ENCODE measurements around the gene TXNDC2. TPM values are rescaled to one million over a fixed set of nuclear protein-coding genes. Genes with fewer than 3 reads are reported as not detected.
"Not testable (repeated sequence)": the region's sequence is repeated elsewhere in the genome, so short reads cannot be mapped to it uniquely, and the experiment has no call there.

Gene TXNDC2
- total RNA-seq, 1 experiment from 2014 or later, result not detected

DNA sequence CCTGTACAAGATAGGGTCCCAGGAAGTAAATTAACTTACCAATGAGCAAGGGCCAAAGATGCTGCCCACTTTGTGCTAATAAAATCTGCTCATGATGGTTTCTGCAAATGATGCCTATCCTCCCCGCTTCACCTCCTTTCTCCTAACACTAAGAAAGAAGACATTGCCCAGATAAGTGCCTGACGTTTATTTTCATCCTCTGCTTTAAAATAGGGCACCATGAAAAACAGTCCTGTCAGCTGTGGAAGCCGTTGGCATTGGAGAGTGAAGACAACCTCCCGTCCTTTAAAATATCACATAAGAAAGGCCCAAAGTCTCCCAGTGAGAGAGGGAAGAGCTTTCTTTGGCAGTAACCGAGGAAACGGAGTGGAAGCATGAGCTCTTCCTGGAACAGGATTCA lies 1.7 kb upstream of the TXNDC2 start:
- no peak for DNase-seq (ENCODE audit: low spot score)

DNA sequence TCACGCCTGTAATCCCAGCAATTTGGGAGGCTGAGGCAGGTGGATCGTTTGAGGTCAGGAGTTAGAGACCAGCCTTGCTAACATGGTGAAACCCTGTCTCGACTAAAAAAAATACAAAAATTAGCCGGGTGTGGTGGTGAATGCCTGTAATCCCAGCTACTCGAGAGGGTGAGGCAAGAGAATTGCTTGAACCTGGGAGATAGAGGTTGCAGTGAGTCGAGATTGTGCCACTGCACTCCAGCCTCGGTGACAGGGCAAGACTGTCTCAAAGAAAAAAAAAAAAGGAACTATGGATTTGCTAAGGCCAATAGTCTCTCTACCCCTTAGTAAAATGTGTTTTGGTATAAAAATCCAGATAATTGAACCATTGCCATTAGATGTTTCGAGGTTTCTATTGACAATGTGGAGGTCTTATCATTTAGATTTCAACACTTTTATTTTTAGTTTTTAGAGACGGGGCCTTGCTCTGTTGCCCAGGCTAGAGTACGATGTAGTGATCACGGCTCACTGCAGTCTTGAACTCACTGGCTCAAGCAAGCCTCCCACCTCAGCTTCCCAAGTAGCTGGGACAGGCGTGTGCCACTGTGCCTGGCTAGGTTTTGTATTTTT lies 1.1 kb upstream of the TXNDC2 start:
- DNase-seq (ENCODE audit: low spot score), result no peak

DNA sequence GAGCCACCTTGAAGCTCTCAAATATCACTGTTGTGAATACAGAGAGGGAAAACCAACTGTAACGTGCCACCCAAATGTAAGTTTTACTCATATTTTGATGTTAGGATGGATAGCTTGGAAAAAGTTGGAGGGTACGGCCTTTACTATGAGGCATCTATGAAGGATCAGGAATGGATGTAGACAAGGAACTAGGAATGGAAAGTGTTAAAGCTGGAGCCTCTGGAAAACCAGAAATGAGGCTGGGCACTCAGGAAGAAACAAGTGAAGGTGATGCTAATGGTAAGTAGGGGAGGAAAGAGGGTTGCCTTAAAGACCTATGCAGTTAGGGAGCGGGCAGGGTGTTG lies 204 bp downstream of the TXNDC2 start:
- no peak for DNase-seq (ENCODE audit: low spot score)

DNA sequence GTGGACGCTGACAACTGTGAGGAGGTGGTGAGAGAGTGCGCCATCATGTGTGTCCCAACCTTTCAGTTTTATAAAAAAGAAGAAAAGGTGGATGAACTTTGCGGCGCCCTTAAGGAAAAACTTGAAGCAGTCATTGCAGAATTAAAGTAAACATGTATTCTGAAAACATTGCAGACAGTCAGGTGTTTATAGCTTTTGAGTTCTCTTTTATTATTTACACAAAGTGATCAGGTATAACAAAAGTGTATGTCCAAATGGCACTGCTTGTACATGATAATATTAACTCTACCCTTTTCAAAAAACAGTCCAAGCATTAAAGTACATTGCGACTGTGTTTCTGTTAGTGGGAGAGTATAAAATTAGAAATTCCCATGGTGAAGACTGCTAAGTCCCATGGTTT lies 2.2 kb downstream of the TXNDC2 start:
- DNase-seq (ENCODE audit: low spot score), result no peak

DNA sequence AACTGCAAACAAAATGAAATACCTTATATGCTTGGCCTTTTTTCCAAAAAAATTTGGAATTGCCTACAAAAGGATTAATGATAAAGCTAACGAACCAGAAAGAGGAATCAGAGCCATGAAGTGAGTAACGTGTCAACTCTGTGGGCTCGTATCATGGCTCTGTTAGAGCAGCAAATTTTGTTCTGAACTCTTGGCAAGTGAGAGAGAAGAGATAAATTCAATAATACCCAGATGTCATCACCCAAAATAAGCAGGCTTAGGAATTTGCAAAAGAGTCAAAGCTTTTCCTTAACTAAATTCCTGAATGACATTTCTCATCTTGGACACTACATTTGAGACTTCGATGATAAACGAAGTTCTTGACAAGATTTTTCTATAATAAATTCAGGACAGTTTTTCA lies 4.4 kb downstream of the TXNDC2 start:
- no peak for DNase-seq (ENCODE audit: low spot score)

DNA sequence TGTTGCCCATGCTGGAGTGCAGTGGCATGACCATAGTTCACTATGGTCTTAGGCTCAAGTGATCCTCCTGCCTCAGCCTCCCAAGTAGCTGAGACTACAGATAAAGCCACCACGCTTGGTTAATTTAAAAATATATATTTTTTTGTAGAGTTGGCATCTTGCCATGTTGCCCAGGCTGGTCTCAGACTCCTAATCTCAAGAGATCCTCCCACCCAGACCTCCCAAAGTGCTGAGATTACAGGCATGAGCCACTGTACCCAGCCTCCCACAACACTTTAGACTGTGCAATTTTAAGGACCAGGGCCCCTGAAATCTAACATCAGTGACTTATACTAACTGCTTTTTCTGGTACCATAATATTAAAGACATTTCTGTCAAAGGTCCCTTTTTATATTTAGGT lies 5.2 kb downstream of the TXNDC2 start:
- DNase-seq (ENCODE audit: low spot score), result no peak

DNA sequence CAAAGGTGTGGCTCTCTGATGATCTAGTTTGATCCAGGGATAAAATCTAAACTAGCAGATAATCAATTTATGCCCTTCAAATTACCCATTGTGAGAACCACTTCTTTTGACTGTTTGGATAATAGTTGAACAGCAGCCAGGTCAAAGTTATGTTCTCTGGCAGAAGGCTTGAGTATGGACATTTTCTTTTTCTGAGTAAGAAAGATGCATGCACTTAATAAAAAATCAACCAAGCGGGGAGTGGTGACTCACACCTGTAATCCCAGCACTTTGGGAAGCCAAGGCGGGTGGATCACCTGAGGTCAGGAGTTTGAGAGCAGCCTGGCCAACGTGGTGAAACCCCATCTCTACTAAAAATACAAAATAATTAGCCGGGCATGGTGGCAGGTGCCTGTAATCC lies 5.7 kb downstream of the TXNDC2 start:
- not testable (repeated sequence) for DNase-seq (ENCODE audit: low spot score)

DNA sequence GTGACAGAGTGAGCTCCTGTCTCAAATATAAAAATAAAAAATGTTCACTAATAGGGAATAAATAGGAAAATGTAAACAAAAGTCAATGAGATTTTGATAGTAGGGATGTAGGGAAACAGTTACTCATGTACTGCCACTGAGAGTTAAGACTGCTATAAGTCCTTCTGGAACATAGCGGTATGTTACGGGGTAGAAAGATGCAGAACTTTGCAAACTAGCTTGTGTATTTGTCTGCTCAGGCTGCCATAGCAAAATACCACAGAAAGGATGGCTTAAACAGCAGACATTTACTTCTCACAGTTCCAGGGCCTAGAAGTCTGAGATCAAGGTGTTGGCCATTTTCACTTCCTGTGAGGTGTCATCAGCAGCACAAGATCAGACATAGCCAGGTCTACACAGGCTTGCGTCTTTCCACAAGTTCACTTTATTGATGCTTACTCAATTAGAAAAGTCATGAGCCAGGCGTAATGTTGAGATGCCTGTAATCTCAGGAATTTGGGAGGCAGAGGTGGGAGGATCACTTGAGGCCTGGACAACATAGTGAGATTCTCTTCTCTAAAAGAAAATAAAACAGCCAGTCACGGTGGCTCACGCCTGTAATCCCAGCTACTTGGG lies 8.8 kb downstream of the TXNDC2 start:
- no peak for DNase-seq (ENCODE audit: low spot score)

DNA sequence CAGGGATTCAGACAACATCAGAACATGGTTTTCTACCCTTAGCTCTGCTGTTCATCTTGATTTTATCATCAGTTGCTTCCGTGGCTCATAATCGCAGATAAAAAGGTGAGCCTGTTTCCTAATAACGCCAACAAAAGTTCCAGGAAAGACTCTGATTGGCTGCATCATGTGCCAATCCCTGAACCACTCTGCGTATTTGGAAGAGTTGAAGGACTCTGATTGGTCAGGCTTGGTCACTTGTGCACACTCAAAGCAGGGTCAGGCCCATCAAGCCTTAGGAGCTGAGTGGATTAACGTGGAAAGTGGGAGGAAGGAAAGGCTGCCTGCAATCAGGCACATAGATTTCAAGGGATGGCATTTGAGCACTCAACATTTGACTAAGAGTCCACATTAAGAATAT lies 11.4 kb downstream of the TXNDC2 start:
- DNase-seq (ENCODE audit: low spot score), result no peak

DNA sequence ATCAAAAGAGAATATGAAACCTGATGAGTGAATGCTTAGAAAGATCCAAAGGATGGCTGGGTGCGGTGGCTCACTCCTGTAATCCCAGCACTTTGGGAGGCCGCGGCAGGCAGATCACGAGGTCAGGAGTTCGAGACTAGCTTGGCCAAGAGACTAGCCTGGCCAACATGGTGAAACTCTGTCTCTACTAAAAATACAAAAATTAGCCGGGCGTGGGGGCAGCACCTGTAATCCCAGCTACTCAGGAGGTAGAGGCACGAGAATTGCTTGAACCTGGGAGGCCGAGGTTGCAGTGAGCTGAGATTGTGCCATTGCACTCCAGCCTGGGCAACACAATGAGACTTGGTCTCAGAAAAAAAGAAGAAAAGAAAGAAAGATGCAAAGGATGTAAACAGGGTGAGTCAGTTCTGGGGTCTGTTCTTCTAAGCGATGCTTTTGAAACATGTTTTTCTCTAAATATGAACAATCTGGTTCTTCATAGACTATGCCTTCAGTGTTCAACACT lies 12.1 kb downstream of the TXNDC2 start:
- not testable (repeated sequence) for DNase-seq (ENCODE audit: low spot score)

DNA sequence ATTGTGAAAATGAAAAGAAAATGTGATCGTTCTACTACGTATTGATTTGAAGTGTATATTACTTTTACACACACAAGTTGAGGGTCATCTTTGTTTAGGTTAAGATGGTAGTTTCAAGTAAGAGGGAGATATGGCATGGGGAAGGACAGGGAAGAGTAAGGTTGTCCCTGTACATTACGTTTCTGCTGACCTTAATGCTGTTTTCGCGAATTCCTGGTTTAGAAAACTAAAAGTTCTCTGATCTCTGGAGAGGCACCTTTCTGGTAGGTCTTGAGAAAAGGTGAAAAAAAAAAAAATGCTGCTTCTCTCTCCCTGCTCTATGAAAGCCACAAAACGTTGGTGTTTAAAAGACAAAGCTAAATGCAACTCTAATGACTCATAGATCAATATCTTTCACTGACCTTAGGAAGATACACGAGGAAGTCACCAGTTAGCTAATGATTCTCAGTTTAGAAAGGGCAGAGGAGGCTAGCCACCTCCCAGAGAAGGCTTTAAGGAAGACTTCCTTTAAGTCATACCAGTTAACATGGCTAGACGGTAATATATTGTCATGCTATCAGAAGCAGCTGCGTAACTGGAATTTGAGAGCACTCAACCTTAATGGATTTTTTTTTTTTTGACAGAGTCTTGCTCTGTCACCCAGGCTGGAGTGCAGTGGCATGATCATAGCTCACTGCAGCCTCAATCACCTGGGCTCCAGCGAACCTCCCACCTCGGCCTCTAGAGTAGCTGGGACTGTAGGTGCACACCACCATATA lies 13.2 kb downstream of the TXNDC2 start:
- DNase-seq (ENCODE audit: low spot score), result peak; percentile 92

DNA sequence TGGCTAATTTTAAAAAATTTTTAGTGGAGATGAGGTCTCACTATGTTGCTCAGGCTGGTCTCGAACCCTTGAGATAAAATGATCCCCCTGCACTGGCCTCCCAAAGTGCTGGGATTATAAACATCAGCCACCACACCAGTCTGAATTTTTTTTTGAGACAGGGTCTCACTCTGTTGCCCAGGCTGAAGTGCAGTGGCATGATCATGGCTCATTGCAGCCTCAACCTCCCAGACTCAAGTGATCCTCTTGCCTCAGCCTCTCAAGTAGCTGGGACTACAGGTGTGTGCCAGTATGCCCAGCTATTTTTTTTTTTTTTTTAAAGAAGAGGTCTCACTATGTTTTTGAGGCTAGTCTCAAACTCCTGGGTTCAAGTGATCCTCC lies 13.8 kb downstream of the TXNDC2 start:
- DNase-seq (ENCODE audit: low spot score), result not testable (repeated sequence)

DNA sequence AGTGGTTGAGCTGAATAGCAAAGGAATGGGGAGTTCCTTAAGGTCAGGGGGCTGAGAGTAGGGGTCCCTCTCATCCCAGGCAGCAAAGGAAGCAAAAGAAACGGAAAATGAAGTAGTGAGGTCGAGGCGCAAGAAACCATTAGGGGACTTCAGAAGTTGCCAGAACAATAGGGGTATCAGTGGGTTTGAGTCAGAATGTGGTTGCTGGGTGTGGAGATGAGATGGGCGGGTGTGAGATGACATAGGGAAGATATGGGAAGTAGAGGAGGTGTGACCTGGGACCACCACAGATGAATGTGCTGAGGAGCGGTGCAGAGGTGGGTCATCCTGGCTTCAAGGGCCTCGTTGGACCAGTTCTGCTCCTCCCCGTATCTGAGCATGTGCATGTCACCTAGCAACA lies 14.9 kb downstream of the TXNDC2 start:
- DNase-seq (ENCODE audit: low spot score), result no peak

DNA sequence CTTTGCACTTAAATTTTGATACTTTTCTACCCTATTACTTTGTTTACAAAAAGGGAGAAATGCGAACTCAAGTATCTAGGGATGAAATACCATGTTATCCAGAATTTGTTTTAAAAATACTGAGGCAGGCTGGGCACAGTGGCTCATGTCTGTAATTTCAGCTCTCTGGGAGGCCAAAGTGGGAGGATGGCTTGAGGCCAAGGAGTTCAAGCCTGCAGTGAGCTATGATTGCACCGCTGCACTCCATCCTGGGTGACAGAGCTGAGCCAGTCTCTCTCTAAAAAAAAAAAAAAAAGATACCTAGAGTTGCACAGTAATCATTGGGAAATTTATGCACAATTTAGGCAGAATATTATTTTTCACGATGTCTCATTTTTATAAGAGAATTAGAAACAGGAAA lies 15.6 kb downstream of the TXNDC2 start:
- DNase-seq (ENCODE audit: low spot score), result no peak

DNA sequence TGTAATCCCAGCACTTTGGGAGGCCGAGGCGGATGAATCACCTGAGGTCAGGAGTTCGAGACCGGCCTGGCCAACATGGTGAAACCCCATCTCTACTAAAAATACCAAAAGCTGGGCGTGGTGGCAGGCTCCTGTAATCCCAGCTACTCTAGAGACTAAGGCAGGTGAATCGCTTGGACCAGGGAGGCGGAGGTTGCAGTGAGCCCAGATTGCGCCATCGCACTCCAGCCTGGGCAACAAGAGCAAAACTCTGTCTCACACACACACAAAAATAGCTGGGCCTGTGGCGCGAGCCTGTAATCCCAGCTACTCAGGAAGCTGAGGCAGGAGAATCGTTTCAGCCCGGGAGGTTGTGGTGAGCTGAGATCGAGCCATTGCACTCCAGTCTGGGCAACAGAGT lies 16.5 kb downstream of the TXNDC2 start:
- DNase-seq (ENCODE audit: low spot score), result not testable (repeated sequence)

DNA sequence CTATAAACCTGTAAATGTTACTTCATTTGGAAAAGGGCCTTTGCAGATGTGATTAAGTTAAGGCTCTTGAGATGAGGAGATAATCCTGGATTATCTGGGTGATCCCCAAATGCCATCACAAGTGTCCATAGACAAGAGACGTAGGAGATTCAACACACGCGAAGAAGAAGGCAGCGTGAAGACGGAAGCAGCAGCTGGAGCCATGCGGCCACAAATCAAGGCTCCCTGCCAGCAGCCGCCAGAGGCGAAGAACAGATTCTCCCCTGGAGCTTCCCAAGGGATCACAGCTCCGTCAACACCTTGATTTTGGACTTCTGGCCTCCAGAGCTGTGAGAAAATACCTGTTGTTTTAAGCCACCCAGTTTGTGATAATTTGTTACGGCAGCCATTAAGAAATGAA lies 17.1 kb downstream of the TXNDC2 start:
- no peak for DNase-seq (ENCODE audit: low spot score)

DNA sequence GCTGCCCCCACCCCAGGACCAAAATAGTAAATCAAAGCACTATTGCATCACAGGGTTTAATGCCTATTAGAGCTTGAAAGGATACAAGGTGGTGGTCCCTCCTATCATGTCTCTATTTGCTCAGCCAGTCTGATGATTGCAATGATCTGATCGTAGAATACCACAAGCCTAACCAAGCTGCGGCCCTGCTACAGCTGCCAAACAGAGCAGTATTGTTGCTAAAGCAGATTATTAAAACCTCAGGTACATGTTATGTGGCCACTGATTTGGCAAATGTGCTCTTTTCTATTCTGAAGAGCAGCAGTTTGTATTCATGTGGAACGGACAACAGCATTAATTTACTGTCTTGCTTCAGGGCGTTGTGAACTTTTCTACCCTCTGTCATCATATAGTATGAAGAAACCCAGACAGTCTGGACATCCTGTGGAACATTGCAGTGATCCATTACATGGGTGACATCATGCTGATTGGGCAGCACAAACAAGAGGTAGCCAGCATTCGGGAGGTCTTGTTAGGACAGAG lies 19.7 kb downstream of the TXNDC2 start:
- DNase-seq (ENCODE audit: low spot score), result no peak

DNA sequence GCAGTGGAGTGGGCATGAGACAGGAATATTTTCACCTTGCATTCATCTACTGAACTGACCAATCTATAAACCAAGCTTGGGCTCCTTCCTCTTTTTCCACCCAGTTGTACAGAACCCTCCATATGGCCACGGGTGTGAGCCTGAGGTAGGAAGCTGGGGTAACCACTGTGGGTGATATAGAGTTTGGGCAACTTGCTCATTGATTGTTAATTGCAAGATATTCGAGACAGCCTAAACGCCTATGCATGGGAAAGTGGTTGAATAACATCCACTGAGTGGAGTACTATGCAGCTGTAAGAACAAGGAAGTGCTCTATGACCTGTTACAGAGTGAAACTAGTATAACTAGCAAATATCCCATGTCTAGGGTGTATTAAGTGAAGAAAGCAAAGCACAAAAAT lies 20.7 kb downstream of the TXNDC2 start:
- no peak for DNase-seq (ENCODE audit: low spot score)

DNA sequence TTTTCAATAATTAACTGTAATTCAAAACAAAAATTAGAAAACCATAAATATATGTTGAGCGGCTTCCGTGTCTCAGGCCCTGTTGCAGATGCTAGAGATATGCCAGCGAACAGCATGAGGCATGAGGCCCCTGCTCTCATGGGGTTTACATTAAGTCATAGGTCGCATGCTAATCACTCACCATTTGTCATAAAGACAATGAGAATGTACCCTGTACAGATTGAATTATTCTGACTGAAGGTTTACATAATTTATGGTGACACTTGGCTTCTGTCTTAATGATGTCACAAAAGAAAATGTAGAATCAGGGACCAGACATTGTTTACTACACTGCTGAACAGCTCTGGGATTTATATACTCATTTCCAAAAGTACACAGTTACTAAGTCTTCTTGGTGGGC lies 22.1 kb downstream of the TXNDC2 start:
- no peak for DNase-seq (ENCODE audit: low spot score)

DNA sequence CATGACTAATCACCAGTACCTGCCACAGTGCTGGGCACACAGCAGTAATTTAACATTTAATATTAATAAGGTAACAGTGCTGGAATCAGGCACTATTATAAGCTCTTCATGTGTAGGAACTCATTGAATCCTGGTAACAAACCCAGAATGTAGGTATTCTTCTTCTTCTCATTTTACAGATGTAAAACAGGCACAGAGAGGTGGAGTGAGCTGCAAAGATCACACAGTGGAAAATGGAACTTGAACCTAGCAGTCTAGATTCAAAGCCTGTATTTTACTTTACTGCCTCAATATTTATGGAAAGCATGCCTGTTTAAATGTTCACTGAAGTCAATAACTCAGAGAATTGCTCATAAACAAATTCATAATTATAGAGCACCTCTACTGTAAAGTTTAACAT lies 24.3 kb downstream of the TXNDC2 start:
- DNase-seq (ENCODE audit: low spot score), result no peak

DNA sequence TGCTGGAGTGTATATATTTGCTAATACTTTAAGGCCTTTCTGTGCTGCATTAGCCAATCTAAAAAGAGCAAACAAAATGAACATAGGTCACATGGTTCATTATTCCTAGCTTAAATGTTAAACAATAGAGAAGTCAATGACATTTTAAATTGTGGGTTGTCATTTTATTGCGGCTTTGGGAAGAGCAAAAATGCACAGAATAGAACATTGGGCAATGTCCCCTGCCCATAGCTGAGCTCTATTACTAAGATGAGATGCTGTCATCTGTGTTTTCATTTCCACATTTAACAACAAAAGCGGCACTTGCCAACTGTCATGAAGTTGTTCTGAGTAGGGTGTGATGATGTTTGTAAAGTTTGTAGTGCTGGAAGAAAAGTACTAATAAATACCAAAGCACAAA lies 24.9 kb downstream of the TXNDC2 start:
- no peak for DNase-seq (ENCODE audit: low spot score)

DNA sequence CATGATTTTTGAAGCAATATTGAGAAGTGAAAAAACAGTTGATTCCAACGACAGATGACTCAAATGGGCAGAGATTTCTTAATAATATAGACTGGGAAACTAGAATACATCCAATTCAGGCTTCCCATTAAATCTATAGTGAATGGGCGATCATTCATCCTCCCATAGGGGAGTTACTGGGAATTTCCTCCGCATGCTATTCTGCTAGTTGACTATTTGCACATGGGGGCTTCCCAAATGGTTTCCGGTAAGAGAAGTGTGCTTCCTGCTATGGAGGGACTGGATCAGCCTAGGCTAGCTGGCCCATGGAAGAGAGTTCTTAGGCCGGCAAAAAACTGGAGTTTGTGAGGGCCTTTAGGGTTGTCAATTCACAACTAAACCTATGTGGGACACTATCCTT lies 25.5 kb downstream of the TXNDC2 start:
- no peak for DNase-seq (ENCODE audit: low spot score)

DNA sequence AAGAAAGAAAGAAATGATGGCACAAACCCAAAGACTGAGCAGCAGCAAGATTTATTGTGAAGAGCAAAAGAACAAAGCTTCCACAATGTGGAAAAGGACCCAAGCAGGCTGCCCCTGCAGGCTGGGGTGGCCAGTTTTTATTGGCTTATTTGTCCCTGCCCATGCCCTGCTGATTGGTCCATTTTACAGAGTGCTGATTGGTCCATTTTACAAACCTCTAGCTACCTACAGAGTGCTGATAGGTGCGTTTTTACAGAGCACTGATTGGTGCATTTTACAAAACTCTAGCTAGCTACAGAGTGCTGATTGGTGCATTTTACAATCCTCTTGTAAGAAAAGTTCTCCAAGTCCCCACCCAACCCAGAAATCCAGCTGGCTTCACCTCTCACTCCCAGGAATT lies 26.5 kb downstream of the TXNDC2 start:
- DNase-seq (ENCODE audit: low spot score), result not testable (repeated sequence)
